Measurements from ENCODE around the gene MTRF1. TPM values are rescaled to one million over a fixed set of nuclear protein-coding genes. Genes with fewer than 3 reads are reported as not detected.

MTRF1 gene
- total RNA-seq, 2 donors from 2014 or later, result 15.0 to 15.4 TPM

GRCh38 chr13:41188584-41188983 lies 74.8 kb downstream of the MTRF1 start:
- Mint-ChIP-seq H3K27ac (no peak overlapping the region), H3K4me1 (peaks cover 10% of the 10 kb centered on the region), H3K36me3 (ENCODE audit: low read depth) (peaks cover 15% of the 10 kb centered on the region), H3K27me3 (ENCODE audit: insufficient read depth) (peaks cover 2% of the 10 kb centered on the region), H3K9me3 (peaks cover 5% of the 10 kb centered on the region), H3K4me3 (no peak overlapping the region)
- H3K27me3 ChIP-seq (ENCODE audit: control insufficient read depth, insufficient read depth, low read length, poor library complexity, severe bottlenecking), result no peaks in the 10 kb centered on the region
- H3K4me1 ChIP-seq (ENCODE audit: control insufficient read depth, insufficient read depth, low read length), result no peaks in the 10 kb centered on the region
- no peak overlapping the region for H3K4me3 ChIP-seq (ENCODE audit: low read length)
- H3K9me3 ChIP-seq (ENCODE audit: control insufficient read depth, low read length), result no peaks in the 10 kb centered on the region
- WGBS, 2 experiments (ENCODE audit: insufficient coverage in 1 of 2, insufficient read length in 1 of 2), result 95 to 100% methylated on average over 3 to 6 of the region's 6 CpGs
- peaks cover 7% of the 10 kb centered on the region for H3K36me3 ChIP-seq (ENCODE audit: control insufficient read depth, insufficient read depth, low read length)
- TF ChIP-seq, protein P1, sequence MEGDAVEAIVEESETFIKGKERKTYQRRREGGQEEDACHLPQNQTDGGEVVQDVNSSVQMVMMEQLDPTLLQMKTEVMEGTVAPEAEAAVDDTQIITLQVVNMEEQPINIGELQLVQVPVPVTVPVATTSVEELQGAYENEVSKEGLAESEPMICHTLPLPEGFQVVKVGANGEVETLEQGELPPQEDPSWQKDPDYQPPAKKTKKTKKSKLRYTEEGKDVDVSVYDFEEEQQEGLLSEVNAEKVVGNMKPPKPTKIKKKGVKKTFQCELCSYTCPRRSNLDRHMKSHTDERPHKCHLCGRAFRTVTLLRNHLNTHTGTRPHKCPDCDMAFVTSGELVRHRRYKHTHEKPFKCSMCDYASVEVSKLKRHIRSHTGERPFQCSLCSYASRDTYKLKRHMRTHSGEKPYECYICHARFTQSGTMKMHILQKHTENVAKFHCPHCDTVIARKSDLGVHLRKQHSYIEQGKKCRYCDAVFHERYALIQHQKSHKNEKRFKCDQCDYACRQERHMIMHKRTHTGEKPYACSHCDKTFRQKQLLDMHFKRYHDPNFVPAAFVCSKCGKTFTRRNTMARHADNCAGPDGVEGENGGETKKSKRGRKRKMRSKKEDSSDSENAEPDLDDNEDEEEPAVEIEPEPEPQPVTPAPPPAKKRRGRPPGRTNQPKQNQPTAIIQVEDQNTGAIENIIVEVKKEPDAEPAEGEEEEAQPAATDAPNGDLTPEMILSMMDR (conservative IDR thresholded peaks at IDR 0.05), result no peak
- DNase-seq, result no peak
- no peak overlapping the region for H3K9ac ChIP-seq (ENCODE audit: extremely low read depth, low read length, poor library complexity, severe bottlenecking)
- no peak overlapping the region for H3K27ac ChIP-seq (ENCODE audit: low read depth, low read length)

- no peaks in the 10 kb centered on the region for H3K9me3 ChIP-seq (ENCODE audit: control insufficient read depth, low read length)
- H3K27ac ChIP-seq (ENCODE audit: low read depth, low read length), result no peak overlapping the region
- H3K4me1 ChIP-seq (ENCODE audit: control insufficient read depth, insufficient read depth, low read length), result no peaks in the 10 kb centered on the region
- DNase-seq, result no peak
- no peak overlapping the region for H3K4me3 ChIP-seq (ENCODE audit: low read length)
- no peaks in the 10 kb centered on the region for H3K36me3 ChIP-seq (ENCODE audit: control insufficient read depth, insufficient read depth, low read length)
- no peak overlapping the region for H3K9ac ChIP-seq (ENCODE audit: extremely low read depth, low read length, poor library complexity, severe bottlenecking)
- WGBS, 2 experiments (ENCODE audit: insufficient coverage in 1 of 2, insufficient read length in 1 of 2), result 86 to 97% methylated on average over 3 of the region's 3 CpGs
- H3K36me3 Mint-ChIP-seq (ENCODE audit: low read depth), result peaks cover 3% of the 10 kb centered on the region
- no peak overlapping the region for H3K4me3 Mint-ChIP-seq
- peaks cover 4% of the 10 kb centered on the region for H3K4me1 Mint-ChIP-seq
- no peaks in the 10 kb centered on the region for H3K27me3 Mint-ChIP-seq (ENCODE audit: insufficient read depth)
- H3K9me3 Mint-ChIP-seq, result no peaks in the 10 kb centered on the region
- TF ChIP-seq, protein P1 (conservative IDR thresholded peaks at IDR 0.05), result no peak
- H3K27me3 ChIP-seq (ENCODE audit: control insufficient read depth, insufficient read depth, low read length, poor library complexity, severe bottlenecking), result no peaks in the 10 kb centered on the region
- H3K27ac Mint-ChIP-seq, result no peak overlapping the region
Observed at GRCh38 chr13:41186481-41186880, 76.9 kb downstream of the MTRF1 start.

DNA sequence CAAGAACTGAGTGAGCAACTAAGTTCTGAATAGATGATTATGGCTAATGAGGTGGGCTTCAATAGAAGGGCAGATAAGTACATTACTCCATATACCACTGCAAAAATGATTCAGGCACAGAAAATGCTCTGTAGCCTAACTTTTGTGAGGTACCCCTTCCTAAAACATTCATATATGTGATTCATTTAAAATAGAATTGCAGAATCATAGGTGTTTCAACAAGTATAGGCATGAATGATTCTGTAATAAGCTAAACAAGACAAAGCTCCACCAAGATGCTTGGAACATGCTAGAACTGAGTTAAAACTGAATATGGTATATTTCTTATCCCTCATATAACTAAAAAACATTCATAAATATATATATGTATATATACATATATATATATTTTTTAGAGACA lies 81.1 kb downstream of the MTRF1 start:
- DNase-seq, result no peak
- no peaks in the 10 kb centered on the region for H3K27me3 Mint-ChIP-seq (ENCODE audit: insufficient read depth)
- Histone ChIP-seq H3K27me3 (ENCODE audit: control insufficient read depth, insufficient read depth, low read length, poor library complexity, severe bottlenecking) (no peaks in the 10 kb centered on the region), H3K27ac (ENCODE audit: low read depth, low read length) (no peak overlapping the region), H3K4me1 (ENCODE audit: control insufficient read depth, insufficient read depth, low read length) (no peaks in the 10 kb centered on the region), H3K36me3 (ENCODE audit: control insufficient read depth, insufficient read depth, low read length) (no peaks in the 10 kb centered on the region), H3K9ac (ENCODE audit: extremely low read depth, low read length, poor library complexity, severe bottlenecking) (no peak overlapping the region), H3K4me3 (ENCODE audit: low read length) (no peak overlapping the region), H3K9me3 (ENCODE audit: control insufficient read depth, low read length) (no peaks in the 10 kb centered on the region)
- H3K9me3 Mint-ChIP-seq, result peaks cover 15% of the 10 kb centered on the region
- no peaks in the 10 kb centered on the region for H3K36me3 Mint-ChIP-seq (ENCODE audit: low read depth)
- TF ChIP-seq, protein P1 (conservative IDR thresholded peaks at IDR 0.05), result no peak
- no peak overlapping the region for H3K4me3 Mint-ChIP-seq
- H3K27ac Mint-ChIP-seq, result no peak overlapping the region
- no peaks in the 10 kb centered on the region for H3K4me1 Mint-ChIP-seq
